LHCN-M2 (cell line): Measurements from ENCODE around the gene CFAP73. TPM values are rescaled to one million over a fixed set of nuclear protein-coding genes. Genes with fewer than 3 reads are reported as not detected.
"Not testable (repeated sequence)": the region's sequence is repeated elsewhere in the genome, so short reads cannot be mapped to it uniquely, and the experiment has no call there.

Experiments used
- DNase-seq: peaks from one replicate; pipeline ENCODE4 v3.0.0-alpha.2; 2012; ENCODE audit warnings: low read depth
- total RNA-seq: library from RNA; depleted of rRNA; stranded (reverse); fragments of >200 nt; gene quantifications from 2 replicates; pipeline ENCODE4 v1.2.3, GENCODE V29; 2014

The CFAP73 gene
- total RNA-seq, 1 experiment from 2014 or later: not detected

DNA sequence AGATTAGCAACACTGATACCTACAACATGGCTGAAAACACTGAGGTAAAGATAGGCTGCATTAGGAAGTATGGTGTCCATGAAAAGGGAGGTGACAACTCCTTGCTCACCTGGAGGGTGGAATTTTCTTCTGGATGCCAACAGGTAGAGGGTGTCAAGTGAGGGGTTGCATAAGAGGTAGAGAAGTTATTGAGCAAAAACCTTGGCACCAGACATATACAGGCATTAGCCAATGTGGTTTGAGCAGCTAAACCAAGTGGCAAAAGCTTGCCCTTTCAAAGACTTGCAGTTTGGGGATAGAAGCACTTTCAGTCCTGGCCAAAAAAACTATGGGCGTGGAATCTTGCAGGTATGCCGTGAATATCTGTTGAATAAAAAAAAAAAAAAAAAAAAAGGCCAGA is 39.8 kb downstream of the CFAP73 start:
- DNase-seq: no peak

DNA sequence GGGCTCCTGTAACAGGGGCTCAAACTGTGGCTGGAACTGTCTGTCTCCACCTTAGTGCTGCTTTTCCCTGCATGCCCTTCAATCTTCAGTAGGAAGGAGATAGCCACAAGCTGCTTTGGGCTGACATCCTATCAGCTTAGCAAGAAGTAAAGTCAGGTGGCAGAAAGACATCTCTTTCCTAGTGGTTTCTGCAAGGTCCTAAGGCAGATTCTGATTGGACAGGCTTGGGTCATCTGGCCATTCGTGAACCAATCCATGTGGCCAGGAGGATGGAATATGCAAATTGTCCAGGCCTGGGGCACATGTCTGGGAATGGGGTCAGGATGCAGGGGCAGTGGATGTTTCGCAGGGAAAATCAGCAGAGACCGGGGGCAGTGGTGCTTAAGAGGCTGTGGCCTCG is 41.2 kb downstream of the CFAP73 start:
- DNase-seq: peak; percentile 50

DNA sequence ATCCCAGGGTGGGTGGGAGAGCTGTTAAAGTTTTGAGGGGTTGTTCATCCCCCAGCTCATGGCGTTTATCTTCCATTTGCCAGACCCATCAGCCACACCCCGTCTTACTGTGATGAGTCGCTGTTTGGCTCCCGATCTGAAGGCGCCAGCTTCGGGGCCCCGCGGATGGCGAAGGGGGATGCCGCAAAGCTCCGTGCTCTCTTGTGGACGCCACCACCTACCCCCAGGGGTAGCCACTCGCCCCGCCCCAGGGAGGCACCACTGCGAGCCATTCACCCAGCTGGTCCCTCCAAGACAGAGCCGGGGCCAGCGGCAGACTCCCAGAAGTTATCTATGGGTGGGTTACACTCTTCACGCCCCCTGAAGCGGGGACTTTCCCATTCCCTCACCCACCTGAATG is 41.7 kb downstream of the CFAP73 start:
- no peak for DNase-seq

DNA sequence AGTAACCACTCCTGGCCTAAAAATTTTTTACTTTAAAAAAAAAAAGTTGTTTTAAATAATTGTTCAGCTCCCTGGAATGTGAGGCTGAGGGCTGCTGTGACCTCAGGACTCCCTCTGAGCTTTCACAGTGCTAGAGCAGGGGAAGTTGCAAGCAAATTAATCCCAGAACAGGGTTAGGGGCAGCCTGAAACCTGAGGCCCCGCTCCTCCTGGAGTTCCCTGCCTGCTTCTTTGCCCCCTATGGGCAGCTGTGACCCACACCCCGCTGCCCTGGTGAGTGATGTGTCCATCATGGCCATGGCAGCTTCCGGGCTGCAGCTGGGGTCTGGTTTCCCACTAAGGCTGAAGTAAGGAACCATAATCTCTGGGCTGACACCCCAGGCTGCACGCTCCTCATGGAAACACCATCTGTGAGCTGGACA is 45.5 kb downstream of the CFAP73 start:
- DNase-seq: peak; percentile 84

DNA sequence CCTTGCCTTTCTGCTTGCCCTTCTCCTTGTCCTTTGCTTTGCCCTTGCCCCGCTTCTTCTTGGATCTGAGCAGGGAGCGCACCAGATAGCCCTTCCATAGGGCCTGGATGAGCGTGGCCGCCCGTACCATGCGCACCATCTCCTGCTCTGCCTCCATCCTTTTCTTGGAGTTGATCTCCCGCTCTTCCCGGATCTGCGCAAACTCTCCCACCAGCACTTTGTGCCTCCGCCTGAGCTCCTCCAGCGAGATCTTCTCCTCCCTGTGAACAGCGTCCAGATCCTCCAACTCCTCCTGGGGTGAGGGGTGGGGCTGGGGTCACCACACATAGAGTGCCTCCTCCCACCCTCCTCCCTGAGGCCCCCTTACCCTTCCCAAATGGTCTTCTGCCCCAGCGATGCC is 46.1 kb downstream of the CFAP73 start:
- no peak for DNase-seq

DNA sequence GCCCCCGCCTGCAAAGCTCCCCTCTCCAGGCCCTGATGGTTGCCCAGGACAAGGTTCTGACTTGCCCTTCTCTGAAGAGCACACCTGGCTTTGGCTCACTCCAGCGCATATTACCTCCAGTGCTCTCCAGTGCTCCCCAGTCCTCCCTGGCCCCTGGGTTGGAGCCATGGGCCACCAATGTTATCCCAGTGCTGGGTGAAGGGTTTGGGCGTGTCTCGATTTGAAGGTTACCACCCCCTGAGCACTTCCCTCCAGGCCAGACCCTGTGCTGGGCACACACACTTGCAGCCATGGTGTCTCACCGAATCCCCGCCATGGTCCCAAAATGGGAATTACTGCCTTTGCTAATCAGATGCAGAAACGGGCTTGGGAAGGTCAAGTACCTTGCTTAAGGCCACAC is 47.1 kb downstream of the CFAP73 start:
- no peak for DNase-seq

DNA sequence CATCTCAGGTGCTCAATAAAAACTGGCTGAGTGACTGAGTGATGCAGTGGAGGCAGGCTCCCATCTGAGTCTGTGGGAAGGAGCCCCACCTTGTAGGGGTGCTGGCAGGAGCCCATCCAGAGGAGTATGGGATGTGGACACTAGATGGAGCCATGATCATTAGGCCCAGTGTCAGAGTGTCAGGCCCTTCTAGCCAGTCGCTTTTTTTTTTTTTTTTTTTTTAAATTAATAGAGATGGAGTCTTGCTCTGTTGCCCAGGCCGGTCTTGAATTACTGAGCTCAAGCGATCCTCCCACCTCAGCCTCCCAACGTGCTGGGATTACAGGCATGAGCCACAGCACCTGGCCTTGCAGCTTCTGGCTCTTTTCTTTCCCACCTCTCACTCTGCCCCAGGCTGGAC is 47.5 kb downstream of the CFAP73 start:
- peak; percentile 81 for DNase-seq

DNA sequence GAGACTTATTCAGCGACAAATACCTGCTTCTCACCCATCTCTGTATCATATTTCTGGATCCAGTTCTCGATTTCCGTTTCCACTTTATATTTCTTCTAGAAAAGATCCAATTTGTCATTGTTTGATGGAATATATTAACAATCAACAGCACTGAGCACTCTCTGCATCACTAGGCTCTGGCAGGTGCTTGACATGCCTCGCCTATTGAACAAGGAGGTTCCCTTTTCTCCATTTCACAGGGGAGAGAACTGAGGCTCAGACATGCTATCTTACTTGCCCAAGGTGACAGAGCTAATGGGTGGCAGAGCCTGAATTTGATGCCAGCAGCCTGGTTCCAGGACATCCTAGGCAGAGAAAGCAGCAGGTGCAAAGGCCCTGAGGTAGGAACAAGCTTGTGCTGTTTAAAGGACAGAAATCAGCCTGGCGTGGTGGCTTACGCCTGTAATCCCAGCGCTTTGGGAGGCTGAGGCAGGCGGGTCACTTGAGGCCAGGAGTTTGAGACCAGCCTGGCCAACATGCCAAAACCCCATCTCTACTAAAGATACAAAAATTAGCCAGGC is 48.1 kb downstream of the CFAP73 start:
- no peak for DNase-seq

DNA sequence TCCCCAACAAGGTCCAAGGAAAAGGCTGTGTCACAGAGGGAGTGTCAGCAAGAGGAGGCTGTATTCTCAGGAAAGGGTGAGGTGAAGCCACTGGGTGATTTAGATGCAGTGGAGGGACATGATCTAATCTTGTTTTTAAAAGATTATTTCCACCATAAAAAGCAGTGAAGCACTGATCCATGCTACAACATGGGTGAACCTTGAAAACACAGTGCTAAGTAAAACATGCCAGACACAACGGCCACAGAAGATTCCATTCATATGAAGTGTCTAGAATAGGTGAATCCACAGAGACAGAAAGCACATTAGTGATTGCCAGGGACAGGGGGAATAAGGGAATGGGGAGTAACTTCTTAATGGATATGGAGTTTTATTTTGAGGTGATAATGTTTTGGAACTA is 48.8 kb downstream of the CFAP73 start:
- DNase-seq: no peak

DNA sequence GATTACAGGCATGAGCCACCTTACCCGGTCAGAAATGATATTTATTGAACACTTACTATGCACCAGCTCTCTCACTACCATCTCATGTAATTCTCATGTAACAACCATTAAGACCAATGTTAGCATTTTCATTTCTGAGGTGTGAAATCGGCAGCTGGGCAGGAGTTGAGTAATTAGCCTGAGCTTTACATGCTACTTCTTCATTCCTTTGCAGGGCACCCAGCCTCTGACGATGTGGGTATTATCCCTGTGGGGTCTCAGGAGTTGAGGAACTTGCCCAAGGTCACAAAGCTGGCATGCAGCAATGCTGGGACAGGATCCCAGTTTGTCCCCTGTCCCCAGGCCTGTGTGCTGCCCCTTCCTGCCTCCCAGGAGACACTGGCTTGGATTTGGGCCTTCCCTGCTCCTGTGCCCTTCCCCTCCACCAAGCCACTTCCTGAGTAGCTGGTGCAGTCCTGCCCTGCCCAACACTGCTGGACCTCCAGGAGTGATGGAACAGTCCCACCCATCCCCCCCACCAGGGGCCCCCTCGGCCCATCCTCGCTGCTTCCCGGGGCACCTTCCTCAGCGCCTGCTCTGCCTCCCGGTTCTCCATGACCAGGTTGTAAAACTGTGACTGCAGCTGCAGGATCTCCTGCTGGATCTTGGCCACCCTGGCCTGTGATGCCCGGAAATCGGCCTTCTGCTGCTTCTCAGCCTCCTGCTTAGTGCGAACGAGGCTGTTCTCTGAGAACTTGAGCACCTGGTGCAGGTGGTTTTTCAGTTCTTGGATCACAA is 50.7 kb downstream of the CFAP73 start:
- DNase-seq: no peak

DNA sequence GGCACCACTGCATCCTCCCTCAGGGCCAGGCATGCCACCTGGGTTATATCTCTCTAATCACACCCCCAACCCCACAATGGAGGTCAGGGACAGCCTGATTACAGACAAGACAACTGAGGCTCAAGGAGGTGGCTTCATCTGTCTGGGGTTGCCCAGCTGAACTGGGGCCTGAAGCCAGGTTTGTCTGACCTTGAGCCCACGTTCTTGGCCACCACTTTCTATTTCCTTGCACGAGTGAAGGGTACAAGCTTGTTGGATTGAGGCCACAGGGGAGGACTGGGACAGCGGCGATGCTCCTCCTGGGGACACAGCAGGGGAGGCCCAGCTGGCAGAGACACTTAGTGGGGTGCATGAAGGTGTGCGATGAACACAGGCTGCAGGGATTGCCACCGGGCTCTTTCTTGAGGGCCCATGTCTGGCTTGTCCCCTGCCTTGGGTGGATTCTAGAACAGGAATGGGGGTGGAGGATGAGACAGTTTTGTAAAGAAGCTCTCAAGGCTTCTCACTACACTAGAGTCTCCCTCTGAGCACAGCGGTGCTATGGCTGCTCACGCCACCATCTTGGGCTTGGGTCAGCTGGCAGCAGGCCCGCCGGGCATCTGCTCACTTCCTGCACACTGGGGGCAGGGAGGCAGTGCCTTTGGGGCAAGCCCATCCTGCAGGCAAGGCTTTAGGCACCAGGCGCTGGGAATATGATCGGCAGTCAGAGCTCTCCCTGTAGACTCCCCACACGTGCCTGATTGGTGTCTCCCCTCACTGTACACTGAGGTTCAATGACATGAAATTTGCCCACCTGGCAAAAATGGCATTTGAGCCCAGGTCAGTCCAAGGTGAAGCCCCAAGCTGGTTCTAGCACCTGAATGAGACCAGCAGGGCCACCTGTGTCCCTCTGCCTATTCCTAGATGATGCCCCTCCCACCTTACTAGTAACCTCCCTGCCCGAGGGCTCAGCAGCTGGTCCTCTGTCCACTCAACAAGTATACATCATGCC is 52.0 kb downstream of the CFAP73 start:
- DNase-seq: no peak

DNA sequence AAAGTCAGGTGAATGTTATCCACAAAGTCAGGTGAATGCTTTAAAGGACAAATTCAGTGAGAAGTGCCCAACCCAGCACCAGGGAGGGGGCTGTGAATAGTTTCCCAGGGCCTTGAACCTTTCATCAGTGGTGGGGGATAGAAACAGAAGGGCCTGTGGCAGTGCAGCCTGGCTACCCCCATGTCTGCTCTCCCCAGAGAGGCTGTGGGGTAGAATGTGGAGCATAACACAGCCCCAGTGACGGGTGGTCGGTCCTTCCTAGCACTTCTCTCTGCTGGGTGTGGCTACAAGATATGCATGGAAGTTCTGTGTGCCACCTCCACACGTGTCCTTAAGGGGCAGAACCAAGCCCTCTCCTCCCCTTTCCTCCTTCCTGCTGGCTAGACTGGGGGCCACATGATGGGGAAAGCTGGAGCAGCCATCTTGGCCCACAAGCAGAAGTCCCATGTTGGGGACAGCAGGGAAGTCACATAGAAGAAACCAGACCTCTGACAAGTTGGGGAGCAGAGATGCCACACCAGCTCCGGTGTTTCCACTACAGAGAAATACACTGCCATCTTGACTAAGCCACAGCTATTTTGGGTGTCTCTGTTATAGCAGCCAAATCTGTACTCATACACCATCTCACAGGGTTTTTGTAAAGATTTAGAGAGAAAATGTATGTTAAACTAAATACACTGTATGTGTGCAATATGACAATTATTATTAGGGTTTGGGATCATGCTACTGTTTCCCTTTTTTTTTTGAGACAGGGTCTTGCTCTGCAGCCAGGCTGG is 53.0 kb downstream of the CFAP73 start:
- no peak for DNase-seq

DNA sequence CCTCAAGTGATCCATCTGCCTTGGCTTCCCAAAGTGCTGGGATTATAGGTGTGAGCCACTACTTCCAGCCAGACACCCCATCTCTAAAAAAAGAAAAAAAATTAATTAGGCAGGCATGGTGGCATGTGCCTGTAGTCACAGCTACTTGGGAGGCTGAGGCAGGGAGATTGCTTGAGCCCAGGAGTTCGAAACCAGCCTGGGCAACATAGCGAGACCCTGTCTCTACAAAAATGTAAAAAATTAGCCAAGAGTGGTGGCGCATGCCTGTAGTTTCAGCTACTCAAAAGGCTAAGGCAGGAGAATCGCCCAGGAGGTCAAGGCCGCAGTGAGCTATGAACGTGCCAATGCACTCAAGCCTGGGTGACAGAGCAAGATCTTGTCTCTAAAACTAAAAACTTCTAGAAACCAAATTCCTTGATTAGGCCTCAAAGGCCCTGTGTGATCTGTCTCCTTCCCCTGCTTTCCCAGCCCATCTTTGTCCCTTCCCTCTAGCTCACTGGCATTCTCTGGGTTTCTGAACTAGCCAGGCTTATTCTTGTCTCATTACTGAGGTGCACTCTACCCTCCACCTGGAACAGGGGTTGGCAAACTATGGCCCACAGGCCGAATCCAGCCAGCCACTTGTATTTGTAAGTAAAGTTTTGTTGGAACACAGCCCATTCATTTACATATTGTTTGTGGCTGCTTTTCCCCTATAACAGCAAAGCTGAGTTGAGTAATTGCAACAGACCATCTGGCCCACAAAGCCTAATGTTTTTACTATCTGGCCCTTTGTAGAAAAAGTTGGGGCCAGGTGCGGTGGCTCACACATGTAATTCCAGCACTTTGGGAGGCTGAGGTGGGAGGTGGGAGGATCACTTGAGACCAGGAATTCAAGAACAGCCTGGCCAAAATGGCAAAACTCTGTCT is 54.6 kb downstream of the CFAP73 start:
- DNase-seq: no peak

DNA sequence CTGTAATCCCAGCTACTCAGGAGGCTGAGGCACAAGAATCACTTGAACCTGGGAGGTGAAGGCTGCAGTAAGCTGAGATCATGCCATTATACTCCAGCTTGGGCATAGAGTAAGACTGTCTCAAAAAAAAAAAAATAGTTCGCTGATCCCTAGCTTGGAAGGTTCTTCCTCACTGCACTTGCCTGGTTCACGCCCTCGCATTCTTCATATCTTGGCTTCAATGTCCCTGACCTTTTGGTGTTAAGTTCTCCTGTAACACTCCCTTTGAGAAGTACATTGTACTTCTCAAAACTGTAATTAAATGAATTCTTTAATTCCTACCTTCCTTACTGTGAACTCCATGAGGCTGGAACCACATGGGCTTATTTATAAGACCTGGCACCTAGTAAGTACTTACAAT is 55.3 kb downstream of the CFAP73 start:
- no peak for DNase-seq

DNA sequence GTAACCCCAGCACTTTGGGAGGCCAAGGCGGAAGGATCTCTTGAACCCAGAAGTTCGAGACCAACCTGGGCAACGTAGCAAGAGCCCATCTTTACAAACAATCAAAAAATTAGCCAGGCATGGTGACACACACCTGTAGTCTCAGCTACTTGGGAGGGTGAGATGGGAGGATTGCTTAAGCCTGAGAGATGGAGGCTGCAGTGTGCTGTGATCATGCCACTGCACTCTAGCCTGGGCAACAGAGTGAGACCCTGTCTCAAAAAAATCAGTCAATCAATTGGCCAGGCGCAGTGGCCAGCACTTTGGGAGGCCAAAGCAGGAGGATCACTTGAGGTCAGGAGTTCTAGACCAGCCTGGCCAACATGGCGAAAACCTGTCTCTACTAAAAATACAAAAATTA is 57.3 kb downstream of the CFAP73 start:
- DNase-seq: not testable (repeated sequence)

DNA sequence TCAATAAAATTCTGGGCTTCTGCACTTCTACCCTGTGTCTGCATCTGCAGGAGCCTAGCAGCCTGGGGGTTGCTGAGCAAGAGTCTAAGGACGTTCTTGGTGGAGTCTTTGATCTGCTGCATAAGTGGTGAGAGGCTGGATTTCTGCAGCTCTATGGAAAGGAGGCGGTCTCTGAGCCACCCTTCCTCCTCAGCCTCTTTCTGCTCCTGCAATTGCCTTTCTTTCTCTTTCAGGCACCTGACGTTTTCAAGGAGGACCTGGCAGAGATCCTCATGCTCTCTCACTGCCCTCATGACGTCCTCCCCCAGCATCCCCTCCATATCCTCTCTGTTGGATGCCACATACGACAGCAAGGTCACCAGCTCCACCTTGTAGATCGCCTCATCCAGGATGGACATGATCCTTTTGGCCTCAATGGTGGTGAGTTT is 58.1 kb downstream of the CFAP73 start:
- DNase-seq: no peak

DNA sequence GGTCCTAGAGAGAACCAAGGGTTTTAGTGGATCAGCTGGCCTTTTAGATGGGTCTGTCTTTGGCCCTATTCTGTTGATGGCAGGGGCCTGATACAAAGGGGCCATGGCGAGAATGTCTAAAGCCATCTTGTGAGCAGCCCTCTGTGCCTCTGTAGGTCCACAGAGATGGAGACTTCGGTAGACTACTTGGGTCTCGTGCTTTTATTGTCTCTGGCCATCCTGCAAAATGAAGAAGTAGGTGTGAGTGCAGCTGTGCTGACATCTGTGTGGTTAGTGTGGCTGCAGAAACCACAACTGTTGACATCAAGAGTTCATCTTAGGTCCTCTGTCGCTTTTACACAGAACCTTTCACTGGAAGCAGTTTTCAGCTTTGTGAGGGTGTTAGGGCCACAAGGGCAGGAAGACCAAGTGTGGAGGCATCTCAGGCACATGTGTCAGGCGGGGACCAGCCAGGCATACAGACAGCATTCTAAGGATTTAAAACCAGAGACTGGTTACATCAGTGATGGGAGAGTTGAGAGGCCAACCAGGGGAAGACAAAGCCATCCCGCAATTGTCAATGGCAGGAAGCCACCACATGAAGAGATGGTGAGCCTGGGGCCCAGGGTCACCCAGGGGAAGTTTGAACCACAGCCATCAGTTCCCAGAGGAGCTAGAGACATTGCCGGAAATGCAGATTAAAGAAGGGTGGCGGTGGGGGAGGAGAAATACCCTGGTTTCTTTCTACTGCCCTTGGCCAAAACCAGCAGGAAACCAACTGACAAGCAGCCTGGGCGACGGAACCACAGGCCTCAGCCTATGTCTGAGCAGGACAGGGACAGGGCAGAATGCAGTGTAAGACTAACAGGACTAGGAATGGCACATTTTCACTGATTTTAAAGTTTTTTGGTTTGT is 58.8 kb downstream of the CFAP73 start:
- DNase-seq: no peak
